ENCODE results near the gene FJX1. TPM values are rescaled to one million over a fixed set of nuclear protein-coding genes. Genes with fewer than 3 reads are reported as not detected.

FJX1 gene
- total and polyA plus RNA-seq, 2 experiments from 2014 or later, result 9.4 to 16.1 TPM

DNA sequence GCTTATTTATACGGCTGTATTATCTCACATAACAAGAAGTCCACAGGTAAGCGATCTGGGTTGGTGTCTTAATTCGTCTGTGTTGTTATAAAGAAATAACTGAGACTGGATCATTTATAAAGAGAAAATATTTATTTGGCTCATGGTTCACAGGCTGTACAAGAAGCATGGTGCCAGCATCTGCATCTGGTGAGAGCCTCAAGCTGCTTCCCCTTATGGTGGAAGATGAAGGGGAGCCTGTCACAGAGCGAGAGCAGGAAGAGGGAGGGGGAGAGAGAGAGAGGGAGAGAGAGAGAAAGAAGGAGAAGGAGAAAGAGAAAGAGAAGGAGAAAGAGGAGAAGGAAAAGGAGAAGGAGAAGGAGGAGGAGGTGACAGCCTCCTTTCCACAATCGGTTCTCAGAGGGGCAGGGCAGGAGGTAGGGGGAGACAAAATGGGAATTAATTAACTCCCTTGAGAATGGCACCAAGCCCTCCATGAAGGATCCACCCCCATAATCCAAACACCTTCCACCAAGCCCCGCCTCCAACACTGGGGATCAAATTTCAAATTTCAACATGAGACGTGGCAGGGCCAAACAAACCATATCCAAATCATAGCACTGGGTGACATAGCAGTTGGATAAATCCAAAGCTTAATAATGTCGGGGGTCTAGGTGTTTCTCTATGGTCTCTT, 29.3 kb downstream of the FJX1 start (continued):
- TF ChIP-seq EZH2 (IDR thresholded peaks at IDR 0.05; ENCODE audit: low read depth, unreplicated experiment), result no peak
- no peak for TF ChIP-seq JUNB (IDR thresholded peaks at IDR 0.05; ENCODE audit: unreplicated experiment)
- TF ChIP-seq, protein P1, sequence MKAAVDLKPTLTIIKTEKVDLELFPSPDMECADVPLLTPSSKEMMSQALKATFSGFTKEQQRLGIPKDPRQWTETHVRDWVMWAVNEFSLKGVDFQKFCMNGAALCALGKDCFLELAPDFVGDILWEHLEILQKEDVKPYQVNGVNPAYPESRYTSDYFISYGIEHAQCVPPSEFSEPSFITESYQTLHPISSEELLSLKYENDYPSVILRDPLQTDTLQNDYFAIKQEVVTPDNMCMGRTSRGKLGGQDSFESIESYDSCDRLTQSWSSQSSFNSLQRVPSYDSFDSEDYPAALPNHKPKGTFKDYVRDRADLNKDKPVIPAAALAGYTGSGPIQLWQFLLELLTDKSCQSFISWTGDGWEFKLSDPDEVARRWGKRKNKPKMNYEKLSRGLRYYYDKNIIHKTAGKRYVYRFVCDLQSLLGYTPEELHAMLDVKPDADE (IDR thresholded peaks at IDR 0.05), result no peak
- TF ChIP-seq, protein P2, sequence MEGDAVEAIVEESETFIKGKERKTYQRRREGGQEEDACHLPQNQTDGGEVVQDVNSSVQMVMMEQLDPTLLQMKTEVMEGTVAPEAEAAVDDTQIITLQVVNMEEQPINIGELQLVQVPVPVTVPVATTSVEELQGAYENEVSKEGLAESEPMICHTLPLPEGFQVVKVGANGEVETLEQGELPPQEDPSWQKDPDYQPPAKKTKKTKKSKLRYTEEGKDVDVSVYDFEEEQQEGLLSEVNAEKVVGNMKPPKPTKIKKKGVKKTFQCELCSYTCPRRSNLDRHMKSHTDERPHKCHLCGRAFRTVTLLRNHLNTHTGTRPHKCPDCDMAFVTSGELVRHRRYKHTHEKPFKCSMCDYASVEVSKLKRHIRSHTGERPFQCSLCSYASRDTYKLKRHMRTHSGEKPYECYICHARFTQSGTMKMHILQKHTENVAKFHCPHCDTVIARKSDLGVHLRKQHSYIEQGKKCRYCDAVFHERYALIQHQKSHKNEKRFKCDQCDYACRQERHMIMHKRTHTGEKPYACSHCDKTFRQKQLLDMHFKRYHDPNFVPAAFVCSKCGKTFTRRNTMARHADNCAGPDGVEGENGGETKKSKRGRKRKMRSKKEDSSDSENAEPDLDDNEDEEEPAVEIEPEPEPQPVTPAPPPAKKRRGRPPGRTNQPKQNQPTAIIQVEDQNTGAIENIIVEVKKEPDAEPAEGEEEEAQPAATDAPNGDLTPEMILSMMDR (conservative IDR thresholded peaks at IDR 0.05; ENCODE audit: low read depth in 2 of 2), result no peak
- no peak for TF ChIP-seq STAT1 (IDR thresholded peaks at IDR 0.05; ENCODE audit: unreplicated experiment)
- no peak for TF ChIP-seq ZNF114 (CRISPR knock-in tag; IDR thresholded peaks at IDR 0.05)

DNA sequence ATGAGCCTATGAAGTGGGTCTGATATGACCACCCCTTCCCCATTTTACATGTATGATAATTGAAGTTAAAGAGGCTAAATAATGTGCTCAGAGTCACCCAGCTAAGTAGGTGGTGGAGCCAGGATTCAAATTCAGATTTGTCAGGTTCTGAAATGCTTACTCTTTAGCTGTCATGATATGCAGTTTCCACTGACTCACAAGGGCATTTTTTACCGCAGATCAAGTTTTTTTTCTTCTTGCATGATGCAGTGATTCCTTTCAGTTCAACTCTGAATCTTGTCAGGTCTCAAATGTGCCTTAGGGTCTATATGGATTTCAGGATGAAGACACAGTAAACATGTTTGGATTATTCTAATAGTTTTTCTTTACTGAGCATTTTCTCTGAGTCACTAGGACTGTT, 31.7 kb downstream of the FJX1 start:
- peaks cover 25% of the 10 kb centered on the region for H3K27me3 ChIP-seq (ENCODE audit: insufficient read depth)
- H3K4me3 ChIP-seq, result no peak overlapping the region
- H3K9me2 ChIP-seq (ENCODE audit: insufficient read depth), result peaks cover 8% of the 10 kb centered on the region
- H3K27me3 Mint-ChIP-seq (ENCODE audit: insufficient read depth, low read depth, poor library complexity), result peaks cover 9% of the 10 kb centered on the region
- H3F3A ChIP-seq (replicated peaks; ENCODE audit: low read depth), result no peaks in the 10 kb centered on the region
- H3K27ac Mint-ChIP-seq, result no peak overlapping the region
- H3K36me3 Mint-ChIP-seq (ENCODE audit: low read depth), result no peaks in the 10 kb centered on the region
- H3K36me3 ChIP-seq (ENCODE audit: insufficient read depth), result no peaks in the 10 kb centered on the region
- DNase-seq (ENCODE audit: low spot score) (no peak), ATAC-seq (no peak)
- H4K20me1 ChIP-seq (replicated peaks; ENCODE audit: insufficient read depth), result no peaks in the 10 kb centered on the region
- peaks cover 6% of the 10 kb centered on the region for H3K4me1 ChIP-seq (ENCODE audit: insufficient read depth)
- H2AFZ ChIP-seq, result no peak overlapping the region
- H3K4me1 Mint-ChIP-seq, result peaks cover 15% of the 10 kb centered on the region
- no peak overlapping the region for H3K27ac ChIP-seq (ENCODE audit: low read depth)
- H3K4me3 Mint-ChIP-seq, result no peak overlapping the region
- no peaks in the 10 kb centered on the region for H3K9me3 Mint-ChIP-seq
- no peaks in the 10 kb centered on the region for H3K79me2 ChIP-seq (replicated peaks; ENCODE audit: insufficient read depth)
- TF ChIP-seq, protein P1 (IDR thresholded peaks at IDR 0.05), result no peak
- TF ChIP-seq ZNF331 (CRISPR knock-in tag; IDR thresholded peaks at IDR 0.05; ENCODE audit: low read depth), result no peak
- TF ChIP-seq, protein P3, sequence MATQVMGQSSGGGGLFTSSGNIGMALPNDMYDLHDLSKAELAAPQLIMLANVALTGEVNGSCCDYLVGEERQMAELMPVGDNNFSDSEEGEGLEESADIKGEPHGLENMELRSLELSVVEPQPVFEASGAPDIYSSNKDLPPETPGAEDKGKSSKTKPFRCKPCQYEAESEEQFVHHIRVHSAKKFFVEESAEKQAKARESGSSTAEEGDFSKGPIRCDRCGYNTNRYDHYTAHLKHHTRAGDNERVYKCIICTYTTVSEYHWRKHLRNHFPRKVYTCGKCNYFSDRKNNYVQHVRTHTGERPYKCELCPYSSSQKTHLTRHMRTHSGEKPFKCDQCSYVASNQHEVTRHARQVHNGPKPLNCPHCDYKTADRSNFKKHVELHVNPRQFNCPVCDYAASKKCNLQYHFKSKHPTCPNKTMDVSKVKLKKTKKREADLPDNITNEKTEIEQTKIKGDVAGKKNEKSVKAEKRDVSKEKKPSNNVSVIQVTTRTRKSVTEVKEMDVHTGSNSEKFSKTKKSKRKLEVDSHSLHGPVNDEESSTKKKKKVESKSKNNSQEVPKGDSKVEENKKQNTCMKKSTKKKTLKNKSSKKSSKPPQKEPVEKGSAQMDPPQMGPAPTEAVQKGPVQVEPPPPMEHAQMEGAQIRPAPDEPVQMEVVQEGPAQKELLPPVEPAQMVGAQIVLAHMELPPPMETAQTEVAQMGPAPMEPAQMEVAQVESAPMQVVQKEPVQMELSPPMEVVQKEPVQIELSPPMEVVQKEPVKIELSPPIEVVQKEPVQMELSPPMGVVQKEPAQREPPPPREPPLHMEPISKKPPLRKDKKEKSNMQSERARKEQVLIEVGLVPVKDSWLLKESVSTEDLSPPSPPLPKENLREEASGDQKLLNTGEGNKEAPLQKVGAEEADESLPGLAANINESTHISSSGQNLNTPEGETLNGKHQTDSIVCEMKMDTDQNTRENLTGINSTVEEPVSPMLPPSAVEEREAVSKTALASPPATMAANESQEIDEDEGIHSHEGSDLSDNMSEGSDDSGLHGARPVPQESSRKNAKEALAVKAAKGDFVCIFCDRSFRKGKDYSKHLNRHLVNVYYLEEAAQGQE (IDR thresholded peaks at IDR 0.05; ENCODE audit: unreplicated experiment), result no peak
- TF ChIP-seq, protein P4, sequence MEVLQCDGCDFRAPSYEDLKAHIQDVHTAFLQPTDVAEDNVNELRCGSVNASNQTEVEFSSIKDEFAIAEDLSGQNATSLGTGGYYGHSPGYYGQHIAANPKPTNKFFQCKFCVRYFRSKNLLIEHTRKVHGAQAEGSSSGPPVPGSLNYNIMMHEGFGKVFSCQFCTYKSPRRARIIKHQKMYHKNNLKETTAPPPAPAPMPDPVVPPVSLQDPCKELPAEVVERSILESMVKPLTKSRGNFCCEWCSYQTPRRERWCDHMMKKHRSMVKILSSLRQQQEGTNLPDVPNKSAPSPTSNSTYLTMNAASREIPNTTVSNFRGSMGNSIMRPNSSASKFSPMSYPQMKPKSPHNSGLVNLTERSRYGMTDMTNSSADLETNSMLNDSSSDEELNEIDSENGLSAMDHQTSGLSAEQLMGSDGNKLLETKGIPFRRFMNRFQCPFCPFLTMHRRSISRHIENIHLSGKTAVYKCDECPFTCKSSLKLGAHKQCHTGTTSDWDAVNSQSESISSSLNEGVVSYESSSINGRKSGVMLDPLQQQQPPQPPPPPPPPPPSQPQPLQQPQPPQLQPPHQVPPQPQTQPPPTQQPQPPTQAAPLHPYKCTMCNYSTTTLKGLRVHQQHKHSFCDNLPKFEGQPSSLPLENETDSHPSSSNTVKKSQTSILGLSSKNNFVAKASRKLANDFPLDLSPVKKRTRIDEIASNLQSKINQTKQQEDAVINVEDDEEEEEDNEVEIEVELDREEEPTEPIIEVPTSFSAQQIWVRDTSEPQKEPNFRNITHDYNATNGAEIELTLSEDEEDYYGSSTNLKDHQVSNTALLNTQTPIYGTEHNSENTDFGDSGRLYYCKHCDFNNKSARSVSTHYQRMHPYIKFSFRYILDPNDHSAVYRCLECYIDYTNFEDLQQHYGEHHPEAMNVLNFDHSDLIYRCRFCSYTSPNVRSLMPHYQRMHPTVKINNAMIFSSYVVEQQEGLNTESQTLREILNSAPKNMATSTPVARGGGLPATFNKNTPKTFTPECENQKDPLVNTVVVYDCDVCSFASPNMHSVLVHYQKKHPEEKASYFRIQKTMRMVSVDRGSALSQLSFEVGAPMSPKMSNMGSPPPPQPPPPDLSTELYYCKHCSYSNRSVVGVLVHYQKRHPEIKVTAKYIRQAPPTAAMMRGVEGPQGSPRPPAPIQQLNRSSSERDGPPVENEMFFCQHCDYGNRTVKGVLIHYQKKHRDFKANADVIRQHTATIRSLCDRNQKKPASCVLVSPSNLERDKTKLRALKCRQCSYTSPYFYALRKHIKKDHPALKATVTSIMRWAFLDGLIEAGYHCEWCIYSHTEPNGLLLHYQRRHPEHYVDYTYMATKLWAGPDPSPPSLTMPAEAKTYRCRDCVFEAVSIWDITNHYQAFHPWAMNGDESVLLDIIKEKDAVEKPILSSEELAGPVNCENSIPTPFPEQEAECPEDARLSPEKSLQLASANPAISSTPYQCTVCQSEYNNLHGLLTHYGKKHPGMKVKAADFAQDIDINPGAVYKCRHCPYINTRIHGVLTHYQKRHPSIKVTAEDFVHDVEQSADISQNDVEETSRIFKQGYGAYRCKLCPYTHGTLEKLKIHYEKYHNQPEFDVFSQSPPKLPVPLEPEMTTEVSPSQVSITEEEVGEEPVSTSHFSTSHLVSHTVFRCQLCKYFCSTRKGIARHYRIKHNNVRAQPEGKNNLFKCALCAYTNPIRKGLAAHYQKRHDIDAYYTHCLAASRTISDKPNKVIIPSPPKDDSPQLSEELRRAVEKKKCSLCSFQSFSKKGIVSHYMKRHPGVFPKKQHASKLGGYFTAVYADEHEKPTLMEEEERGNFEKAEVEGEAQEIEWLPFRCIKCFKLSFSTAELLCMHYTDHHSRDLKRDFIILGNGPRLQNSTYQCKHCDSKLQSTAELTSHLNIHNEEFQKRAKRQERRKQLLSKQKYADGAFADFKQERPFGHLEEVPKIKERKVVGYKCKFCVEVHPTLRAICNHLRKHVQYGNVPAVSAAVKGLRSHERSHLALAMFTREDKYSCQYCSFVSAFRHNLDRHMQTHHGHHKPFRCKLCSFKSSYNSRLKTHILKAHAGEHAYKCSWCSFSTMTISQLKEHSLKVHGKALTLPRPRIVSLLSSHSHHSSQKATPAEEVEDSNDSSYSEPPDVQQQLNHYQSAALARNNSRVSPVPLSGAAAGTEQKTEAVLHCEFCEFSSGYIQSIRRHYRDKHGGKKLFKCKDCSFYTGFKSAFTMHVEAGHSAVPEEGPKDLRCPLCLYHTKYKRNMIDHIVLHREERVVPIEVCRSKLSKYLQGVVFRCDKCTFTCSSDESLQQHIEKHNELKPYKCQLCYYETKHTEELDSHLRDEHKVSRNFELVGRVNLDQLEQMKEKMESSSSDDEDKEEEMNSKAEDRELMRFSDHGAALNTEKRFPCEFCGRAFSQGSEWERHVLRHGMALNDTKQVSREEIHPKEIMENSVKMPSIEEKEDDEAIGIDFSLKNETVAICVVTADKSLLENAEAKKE (CRISPR knock-in tag; IDR thresholded peaks at IDR 0.05), result no peak
- no peak for TF ChIP-seq NANOG (IDR thresholded peaks at IDR 0.05; ENCODE audit: borderline replicate concordance)
- no peak overlapping the region for H3K4me2 ChIP-seq

Data from GM23338 (cell line).